HG02798 (cell line): ENCODE data around the gene PSMA8.
"Not testable (repeated sequence)": the region's sequence is repeated elsewhere in the genome, so short reads cannot be mapped to it uniquely, and the experiment has no call there.

Experiments
- ATAC-seq: cut with Tn5 transposase; IDR thresholded peaks from one replicate; pipeline ENCODE4 v1.9.1; 2021; ENCODE audit warnings: mild to moderate bottlenecking; ENCODE audit not compliant: unreplicated experiment, poor library complexity

The PSMA8 gene

DNA sequence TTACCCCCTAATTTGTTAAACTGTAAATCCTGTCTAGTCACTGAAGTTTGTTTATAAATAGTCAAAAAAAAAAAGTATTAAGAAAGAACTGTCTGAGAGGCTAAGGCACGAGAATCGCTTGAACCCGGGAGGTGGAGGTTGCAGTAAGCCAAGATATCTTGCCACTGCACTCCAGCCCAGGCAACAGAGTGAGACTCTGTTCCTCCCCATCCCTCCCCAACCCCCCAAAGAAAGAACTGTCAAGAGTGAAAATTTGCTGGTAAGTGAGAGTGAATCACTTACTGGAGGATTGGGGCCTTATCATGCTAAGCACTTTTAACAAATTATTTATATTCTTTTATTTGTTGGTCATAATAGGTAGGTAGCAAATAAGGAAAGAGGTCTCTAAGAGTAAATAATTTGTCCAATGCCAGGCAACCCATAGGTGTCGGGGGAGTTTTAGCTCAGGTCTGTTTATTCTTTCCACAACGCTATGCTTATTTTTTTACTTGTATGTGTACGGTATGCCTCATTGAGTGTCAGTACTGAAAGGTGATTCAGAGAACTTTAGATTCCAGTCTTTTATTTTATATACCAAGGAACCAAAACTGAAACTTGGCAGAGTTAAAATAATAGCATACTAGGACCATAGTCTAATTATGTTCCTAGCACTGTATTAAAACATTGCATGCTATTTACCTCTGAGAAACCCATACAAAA, 95.0 kb downstream of the PSMA8 start:
- ATAC-seq, result no peak

DNA sequence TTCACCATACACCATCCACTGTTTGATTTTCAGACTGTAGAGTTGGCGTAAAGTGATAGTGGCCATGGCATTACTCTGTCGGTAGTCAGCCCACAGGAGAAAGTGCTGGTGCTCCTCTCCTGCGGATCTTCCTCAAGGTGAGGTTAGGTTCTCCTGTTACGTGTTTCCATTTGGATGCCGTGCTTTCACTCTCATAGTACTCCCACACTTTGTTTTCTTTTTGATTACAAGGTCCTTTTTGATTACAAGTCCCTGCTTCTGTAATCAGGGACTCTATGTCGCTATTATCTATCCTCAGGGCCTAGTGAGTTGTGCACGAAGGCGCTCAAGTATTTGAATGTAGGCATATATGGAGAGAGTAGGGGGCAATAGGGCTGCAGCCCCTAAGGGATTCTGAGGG, 96.8 kb downstream of the PSMA8 start:
- ATAC-seq, result no peak

DNA sequence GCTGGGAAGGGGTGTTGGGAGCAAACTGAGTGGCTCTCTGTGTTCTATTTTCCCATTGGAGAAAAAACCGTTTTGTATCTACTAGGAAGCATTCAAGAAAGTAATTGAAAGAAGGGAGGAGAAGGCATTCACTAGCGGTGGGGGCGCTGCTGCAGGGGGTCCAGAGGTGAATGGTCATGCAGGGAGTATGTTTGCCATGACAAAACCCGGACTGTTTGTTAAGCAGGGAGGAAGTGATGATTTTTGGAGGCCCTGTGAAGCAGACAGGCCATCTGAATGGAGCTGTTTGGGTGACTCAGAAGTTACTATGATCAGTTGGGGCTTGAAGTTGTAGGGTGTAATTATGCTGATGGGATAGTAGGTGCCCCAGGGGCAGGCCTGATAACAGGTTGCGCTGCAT, 99.5 kb downstream of the PSMA8 start:
- no peak for ATAC-seq

DNA sequence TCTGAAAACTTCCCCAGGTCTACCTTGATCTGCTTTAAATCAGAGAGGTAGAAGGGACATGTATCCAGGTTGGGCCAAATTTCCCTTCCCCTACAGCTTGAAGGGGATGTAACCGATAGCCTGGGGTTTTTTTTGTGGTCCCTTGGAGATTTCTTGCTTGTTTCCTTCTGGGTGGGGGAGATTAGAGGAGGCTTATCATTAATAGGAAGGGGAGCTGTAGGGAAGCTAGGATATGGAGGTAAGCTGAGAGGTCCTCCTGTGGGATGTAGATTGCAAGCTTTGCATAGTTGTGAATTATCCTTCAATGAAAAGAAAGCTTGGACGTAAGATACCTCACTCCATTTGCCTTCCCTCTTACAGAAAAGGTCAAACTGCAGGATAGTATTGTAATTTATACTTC, 103.7 kb downstream of the PSMA8 start:
- not testable (repeated sequence) for ATAC-seq

DNA sequence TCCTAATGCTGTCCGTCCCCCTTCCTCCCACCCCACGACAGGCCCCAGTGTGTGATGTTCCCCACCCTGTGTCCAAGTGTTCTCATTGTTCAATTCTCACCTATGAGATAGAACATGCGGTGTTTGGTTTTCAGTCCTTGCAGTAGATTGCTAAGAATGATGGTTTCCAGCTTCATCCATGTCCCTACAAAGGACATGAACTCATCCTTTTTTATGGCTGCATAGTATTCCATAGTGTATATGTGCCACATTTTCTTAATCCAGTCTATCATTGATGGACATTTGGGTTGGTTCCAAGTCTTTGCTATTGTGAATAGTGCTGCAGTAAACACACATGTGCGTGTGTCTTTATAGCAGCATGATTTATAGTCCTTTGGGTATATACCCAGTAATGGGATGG, 105.0 kb downstream of the PSMA8 start:
- not testable (repeated sequence) for ATAC-seq

DNA sequence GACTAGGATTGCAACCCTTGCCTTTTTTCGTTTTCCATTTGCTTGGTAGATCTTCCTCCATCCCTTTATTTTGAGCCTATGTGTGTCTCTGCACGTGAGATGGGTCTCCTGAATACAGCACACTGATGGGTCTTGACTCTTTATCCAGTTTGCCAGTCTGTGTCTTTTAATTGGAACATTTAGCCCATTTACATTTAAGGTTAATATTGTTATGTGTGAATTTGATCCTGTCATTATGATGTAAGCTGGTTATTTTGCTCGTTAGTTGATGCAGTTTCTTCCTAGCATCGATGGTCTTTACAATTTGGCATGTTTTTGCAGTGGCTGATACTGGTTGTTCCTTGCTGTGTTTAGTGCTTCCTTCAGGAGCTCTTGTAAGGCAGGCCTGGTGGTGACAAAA, 108.7 kb downstream of the PSMA8 start:
- ATAC-seq, result not testable (repeated sequence)
